ENCODE data around the gene RHOT1. TPM values are rescaled to one million over a fixed set of nuclear protein-coding genes. Genes with fewer than 3 reads are reported as not detected.
"Not testable (repeated sequence)": the region's sequence is repeated elsewhere in the genome, so short reads cannot be mapped to it uniquely, and the experiment has no call there.

The RHOT1 gene
- total RNA-seq, 1 donor from 2014 or later = 27.8 TPM

DNA sequence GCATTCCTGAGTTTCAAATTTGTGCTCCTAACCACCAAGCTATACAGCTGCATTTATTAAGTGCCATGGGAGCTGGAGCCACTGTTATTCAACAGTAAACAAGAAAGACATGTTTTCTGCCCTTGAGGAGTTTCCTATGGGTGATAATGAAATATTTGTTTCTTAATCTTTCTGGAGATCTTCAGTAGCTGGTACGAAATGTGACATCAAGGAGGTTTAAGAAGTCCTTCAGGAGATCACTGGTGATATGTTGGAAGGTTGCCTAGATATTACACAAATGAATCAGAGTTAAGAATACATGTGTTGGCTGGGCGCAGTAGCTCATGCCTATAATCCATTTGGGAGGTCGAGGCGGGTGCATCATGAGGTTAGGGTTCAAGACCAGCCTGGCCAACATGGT is 14.9 kb downstream of the RHOT1 start:
- H3K27me3 Mint-ChIP-seq = no peaks in the 10 kb centered on the region
- peaks cover 31% of the 10 kb centered on the region for H3K36me3 Mint-ChIP-seq (ENCODE audit: low read depth)
- no peak overlapping the region for H3K27ac Mint-ChIP-seq
- no peaks in the 10 kb centered on the region for H3K9me3 Mint-ChIP-seq
- H3K4me3 Mint-ChIP-seq = no peak overlapping the region
- peaks cover 6% of the 10 kb centered on the region for H3K4me1 Mint-ChIP-seq
- no peak for DNase-seq
- intact Hi-C loops (cut with micrococcal nuclease) = no loop called here

DNA sequence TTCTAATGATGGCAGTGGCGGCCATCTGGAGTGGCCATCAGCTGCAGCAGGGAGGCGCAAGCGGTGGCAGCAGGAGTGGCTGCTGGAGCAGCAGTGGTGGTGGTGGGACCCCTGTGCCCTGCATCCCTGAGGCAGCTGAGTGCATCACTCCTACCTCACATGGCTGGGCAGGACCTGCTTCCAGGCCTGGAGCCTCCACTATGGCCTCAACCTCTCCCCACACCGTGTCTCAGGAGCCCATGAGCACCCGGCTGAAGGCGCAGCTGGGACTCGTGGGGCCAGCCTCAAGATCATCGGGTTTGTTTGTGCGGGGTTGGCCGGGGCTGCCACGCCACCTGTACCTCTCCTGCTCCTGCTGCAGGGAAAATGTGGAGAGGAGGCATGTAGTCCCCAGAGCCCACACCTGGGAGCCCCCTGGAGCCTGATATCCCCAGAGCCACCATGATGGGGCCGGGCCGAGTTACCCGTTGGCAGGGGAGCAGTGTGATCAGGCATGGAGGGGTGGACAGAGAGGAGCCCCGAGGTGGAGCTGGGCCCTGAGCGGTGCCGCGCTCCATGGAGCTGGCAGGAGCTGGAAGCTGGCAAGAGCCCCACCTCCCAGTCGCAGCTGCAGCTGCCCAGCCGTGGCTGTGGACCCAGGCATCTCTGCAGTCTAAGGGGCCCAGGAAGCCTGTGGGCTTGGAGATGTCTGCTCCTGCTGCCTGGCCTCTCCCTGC is 16.7 kb downstream of the RHOT1 start:
- Mint-ChIP-seq H3K27me3 (no peaks in the 10 kb centered on the region), H3K9me3 (peaks cover 3% of the 10 kb centered on the region), H3K27ac (no peak overlapping the region), H3K4me1 (peaks cover 6% of the 10 kb centered on the region), H3K4me3 (no peak overlapping the region), H3K36me3 (ENCODE audit: low read depth) (peaks cover 23% of the 10 kb centered on the region)
- no peak for DNase-seq
- intact Hi-C loops (cut with micrococcal nuclease) = no loop called here

DNA sequence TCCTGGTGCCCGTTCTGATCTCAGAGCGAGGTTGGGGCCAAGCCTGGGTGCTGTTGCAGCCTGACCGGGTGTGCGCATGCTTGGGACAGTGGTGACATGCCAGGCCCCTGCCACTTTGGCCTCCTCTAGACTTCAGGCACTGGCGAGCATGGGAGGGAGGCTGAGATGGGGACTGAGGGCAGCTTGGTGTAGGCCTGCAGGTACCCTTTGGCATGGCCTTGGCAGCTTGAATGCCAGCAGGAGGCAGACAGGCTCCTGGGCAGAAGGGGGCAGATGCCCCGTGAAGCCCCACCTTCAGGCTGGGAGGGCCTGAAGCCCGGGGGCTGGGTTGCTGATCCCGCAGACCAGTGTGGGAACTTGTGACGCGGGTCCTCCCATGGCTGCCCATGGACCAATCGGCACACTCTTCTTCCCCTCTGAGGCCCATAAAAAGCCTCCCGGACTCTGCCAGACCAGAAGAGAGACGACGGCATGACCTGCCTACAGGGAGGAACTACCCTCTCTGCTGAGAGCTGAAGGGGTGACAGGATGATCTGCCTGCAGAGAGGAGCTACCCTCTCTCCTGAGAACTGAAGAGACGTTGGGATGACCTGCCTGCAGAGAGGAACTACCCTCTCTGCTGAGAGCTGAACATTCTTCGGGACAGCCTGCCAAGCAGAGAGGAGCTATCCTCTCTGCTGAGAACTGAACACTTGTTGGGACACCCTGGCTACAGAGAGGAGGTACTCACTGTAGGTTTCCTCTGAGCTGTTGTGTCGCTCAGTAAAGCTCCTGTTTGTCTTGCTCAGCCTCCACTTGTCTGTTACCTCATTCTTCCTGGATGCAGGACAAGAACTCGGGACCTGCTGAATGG is 17.5 kb downstream of the RHOT1 start:
- peaks cover 22% of the 10 kb centered on the region for H3K36me3 Mint-ChIP-seq (ENCODE audit: low read depth)
- peaks cover 6% of the 10 kb centered on the region for H3K4me1 Mint-ChIP-seq
- peaks cover 3% of the 10 kb centered on the region for H3K9me3 Mint-ChIP-seq
- DNase-seq = no peak
- no peak overlapping the region for H3K4me3 Mint-ChIP-seq
- H3K27me3 Mint-ChIP-seq = no peaks in the 10 kb centered on the region
- no peak overlapping the region for H3K27ac Mint-ChIP-seq
- intact Hi-C loops (cut with micrococcal nuclease) = no loop called here

DNA sequence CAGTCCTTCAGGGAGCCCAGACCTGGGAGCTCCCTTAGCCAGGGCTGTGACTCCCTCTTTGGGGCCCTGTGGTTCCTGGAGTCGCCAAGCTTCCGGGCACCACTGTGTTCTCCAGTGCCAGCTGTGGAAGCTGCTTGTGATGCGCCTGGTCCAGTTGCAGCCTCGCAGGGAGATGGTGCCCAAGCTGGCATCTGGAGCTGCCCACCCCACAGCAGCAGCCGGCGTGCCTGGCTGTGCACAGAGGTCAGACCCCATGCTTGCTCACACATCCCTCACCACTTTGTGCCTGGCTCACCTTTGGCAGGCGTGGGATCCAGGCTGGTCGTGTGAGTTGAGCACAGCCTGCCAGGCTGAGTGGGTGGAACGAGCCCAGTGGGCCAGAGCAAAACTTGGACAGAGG is 18.2 kb downstream of the RHOT1 start:
- intact Hi-C loops (cut with micrococcal nuclease) = no loop called here
- Mint-ChIP-seq H3K36me3 (ENCODE audit: low read depth) (peaks cover 23% of the 10 kb centered on the region), H3K27me3 (no peaks in the 10 kb centered on the region), H3K4me3 (no peak overlapping the region), H3K4me1 (peaks cover 6% of the 10 kb centered on the region), H3K27ac (no peak overlapping the region), H3K9me3 (peaks cover 3% of the 10 kb centered on the region)
- DNase-seq = no peak

DNA sequence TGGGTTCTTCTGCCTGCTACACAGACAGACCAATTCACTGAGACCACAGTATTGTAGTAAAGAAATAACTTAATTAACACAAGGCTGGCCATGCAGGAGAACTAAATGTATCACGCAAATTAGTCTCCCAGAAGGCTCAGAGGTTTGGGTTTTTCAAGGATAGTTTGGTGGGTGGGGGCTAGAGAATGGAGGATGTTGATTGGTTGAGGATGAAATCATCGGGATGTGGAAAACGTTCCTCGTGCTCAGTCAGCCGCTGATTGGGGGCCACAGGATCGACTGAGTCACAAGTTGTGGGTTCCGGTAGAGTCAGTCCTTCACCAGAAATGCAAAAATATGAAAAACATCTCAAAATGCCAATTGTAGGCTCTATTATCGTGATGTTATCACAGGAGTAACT is 18.7 kb downstream of the RHOT1 start:
- DNase-seq = no peak
- H3K27me3 Mint-ChIP-seq = no peaks in the 10 kb centered on the region
- H3K27ac Mint-ChIP-seq = no peak overlapping the region
- H3K36me3 Mint-ChIP-seq (ENCODE audit: low read depth) = peaks cover 23% of the 10 kb centered on the region
- intact Hi-C loops (cut with micrococcal nuclease) = no loop called here
- H3K4me1 Mint-ChIP-seq = peaks cover 6% of the 10 kb centered on the region
- H3K4me3 Mint-ChIP-seq = no peak overlapping the region
- peaks cover 3% of the 10 kb centered on the region for H3K9me3 Mint-ChIP-seq

DNA sequence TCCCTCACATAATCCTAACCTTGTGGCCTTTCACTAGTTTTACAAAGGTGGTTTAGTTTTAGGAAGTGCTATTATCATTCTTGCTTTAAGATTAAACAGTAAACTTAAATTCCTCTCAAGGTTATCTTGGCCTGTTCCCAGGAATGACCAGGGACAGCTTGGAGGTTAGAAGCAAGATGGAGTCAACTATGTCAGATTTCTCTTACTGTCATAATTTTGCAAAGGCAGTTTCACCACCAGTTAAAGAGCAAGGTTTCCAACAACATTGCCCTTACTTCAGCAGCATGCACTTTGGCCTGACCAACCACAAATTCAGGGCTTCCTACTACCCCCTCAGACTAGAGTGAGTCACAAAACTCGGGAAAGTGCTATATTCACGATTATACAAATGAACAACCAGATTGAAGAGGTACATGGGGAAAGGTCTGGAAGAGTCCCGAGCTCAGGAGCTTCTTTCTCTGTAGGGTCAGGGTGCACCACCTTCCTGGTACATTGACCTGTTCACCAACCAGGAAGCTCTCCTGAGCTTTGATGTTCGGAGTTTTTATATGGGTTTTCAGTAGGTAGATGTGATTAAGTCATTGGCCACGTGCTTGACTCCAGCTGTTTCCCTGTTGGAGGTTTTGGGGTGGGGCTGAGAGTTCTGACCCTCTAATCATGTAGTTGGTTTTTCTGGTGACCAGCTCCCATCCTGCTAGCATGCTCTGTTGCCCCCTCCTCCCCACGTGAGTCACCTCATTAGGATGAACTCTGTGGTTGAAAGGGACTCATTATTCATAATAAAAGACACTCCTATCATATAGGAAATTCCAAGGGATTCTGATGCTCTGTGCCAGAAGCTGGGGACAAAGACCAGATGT is 19.4 kb downstream of the RHOT1 start:
- H3K36me3 Mint-ChIP-seq (ENCODE audit: low read depth) = peaks cover 29% of the 10 kb centered on the region
- no peak overlapping the region for H3K27ac Mint-ChIP-seq
- intact Hi-C loops (cut with micrococcal nuclease) = no loop called here
- no peaks in the 10 kb centered on the region for H3K27me3 Mint-ChIP-seq
- peaks cover 6% of the 10 kb centered on the region for H3K4me1 Mint-ChIP-seq
- no peak overlapping the region for H3K4me3 Mint-ChIP-seq
- peaks cover 3% of the 10 kb centered on the region for H3K9me3 Mint-ChIP-seq
- no peak for DNase-seq

DNA sequence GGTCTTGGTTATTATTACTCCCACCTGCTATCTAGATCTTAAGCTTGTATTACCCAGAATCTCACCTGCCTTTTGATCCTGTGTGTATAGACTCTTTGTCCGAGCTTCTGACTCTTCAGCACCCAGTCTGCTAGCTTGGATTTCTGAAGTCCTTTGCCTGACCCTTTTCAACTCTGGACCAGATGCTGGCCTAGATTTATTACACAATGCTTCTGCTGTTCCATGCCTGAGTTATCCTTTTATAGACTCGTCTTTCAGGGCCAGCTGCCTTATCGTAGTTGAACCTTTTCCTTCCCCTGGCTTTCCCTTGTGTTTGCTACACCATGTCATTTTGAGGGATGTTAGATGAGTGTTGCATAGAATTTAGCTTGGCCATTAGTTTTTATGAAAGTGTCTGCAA is 32.6 kb downstream of the RHOT1 start:
- H3K27me3 Mint-ChIP-seq = no peaks in the 10 kb centered on the region
- DNase-seq = no peak
- H3K9me3 Mint-ChIP-seq = no peaks in the 10 kb centered on the region
- H3K36me3 Mint-ChIP-seq (ENCODE audit: low read depth) = peaks cover 35% of the 10 kb centered on the region
- H3K4me1 Mint-ChIP-seq = no peaks in the 10 kb centered on the region
- intact Hi-C loops (cut with micrococcal nuclease) = no loop called here
- no peak overlapping the region for H3K27ac Mint-ChIP-seq
- H3K4me3 Mint-ChIP-seq = no peak overlapping the region

DNA sequence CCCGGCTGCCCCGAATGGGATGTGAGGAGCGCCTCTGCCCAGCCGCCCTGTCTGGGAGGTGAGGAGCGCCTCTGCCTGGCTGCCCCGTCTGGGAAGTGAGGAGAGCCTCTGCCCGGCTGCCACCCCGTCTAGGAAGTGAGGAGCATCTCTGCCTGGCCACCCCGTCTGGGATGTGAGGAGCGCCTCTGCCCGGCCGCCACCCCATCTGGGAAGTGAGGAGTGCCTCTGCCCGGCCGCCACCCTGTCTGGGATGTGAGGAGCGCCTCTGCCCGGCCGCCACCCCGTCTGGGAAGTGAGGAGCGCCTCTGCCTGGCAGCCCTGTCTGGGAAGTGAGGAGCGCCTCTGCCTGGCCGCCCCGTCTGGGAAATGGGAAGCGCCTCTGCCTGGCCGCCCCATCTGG is 36.4 kb downstream of the RHOT1 start:
- H3K4me1 Mint-ChIP-seq; H3K27me3 Mint-ChIP-seq; H3K27ac Mint-ChIP-seq; intact Hi-C loops (cut with micrococcal nuclease); DNase-seq; H3K4me3 Mint-ChIP-seq; H3K9me3 Mint-ChIP-seq: not testable (repeated sequence)
- H3K36me3 Mint-ChIP-seq (ENCODE audit: low read depth) = peaks cover 49% of the 10 kb centered on the region

DNA sequence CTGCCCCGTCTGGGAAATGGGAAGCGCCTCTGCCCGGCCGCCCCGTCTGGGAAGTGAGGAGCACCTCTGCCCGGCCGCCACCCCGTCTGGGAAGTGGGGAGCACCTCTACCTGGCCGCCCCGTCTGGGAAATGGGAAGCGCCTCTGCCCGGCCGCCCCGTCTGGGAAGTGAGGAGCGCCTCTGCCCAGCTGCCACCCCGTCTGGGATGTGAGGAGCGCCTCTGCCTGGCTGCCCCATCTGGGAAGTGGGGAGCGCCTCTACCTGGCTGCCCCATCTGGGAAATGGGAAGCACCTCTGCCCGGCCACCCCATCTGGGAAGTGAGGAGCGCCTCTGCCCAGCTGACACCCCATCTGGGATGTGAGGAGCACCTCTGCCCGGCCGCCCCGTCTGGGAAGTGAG is 36.8 kb downstream of the RHOT1 start:
- intact Hi-C loops (cut with micrococcal nuclease); H3K4me1 Mint-ChIP-seq; DNase-seq; H3K4me3 Mint-ChIP-seq; H3K9me3 Mint-ChIP-seq; H3K27me3 Mint-ChIP-seq; H3K27ac Mint-ChIP-seq: not testable (repeated sequence)
- peaks cover 51% of the 10 kb centered on the region for H3K36me3 Mint-ChIP-seq (ENCODE audit: low read depth)

DNA sequence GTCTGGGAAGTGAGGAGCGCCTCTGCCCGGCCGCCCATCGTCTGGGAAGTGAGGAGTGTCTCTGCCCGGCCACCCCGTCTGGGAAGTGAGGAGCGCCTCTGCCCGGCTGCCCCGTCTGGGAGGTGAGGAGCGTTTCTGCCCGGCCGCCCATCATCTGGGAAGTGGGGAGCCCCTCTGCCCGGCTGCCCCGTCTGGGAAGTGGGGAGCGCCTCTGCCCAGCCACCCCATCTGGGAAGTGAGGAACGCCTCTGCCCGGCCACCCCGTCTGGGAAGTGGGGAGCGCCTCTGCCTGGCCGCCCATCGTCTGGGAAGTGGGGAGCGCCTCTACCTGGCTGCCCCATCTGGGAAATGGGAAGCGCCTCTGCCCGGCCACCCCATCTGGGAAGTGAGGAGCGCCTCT is 37.2 kb downstream of the RHOT1 start:
- H3K27ac Mint-ChIP-seq; intact Hi-C loops (cut with micrococcal nuclease); H3K27me3 Mint-ChIP-seq; H3K4me3 Mint-ChIP-seq; H3K9me3 Mint-ChIP-seq; DNase-seq; H3K4me1 Mint-ChIP-seq: not testable (repeated sequence)
- peaks cover 52% of the 10 kb centered on the region for H3K36me3 Mint-ChIP-seq (ENCODE audit: low read depth)

DNA sequence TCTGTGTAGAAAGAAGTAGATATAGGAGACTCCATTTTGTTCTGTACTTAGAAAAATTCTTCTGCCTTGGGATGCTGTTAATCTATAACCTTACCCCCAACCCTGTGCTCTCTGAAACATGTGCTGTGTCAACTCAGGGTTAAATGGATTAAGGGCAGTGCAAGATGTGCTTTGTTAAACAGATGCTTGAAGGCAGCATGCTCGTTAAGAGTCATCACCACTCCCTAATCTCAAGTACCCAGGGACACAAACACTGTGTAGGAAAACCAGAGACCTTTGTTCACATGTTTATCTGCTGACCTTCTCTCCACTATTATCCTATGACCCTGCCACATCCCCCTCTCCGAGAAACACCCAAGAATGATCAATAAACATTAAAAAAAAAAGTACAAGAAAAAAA is 38.0 kb downstream of the RHOT1 start:
- H3K27ac Mint-ChIP-seq; DNase-seq; intact Hi-C loops (cut with micrococcal nuclease); H3K9me3 Mint-ChIP-seq; H3K4me3 Mint-ChIP-seq; H3K27me3 Mint-ChIP-seq; H3K4me1 Mint-ChIP-seq: not testable (repeated sequence)
- peaks cover 49% of the 10 kb centered on the region for H3K36me3 Mint-ChIP-seq (ENCODE audit: low read depth)

DNA sequence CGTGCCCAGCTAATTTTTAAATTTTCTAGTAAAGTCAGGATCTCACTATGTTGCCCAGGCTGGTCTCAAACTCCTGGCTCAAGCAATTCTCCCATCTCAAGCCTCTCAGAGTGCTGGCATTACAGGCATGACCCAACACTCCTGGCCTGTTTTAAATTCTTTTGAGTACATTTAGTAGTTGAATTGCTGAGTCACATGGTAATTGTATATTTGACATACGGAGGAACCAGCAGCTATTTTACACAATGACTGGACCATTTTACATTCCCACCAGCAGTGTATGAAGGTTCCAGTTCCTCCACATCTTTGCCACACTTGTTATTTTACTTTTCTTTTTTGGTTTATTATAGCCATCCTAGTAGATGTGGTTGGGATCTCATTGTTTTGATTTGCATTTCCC is 43.6 kb downstream of the RHOT1 start:
- Mint-ChIP-seq H3K27ac (no peak overlapping the region), H3K4me1 (no peaks in the 10 kb centered on the region), H3K9me3 (no peaks in the 10 kb centered on the region), H3K27me3 (no peaks in the 10 kb centered on the region), H3K4me3 (no peak overlapping the region), H3K36me3 (ENCODE audit: low read depth) (peaks cover 19% of the 10 kb centered on the region)
- intact Hi-C loops (cut with micrococcal nuclease) = no loop called here
- DNase-seq = no peak

DNA sequence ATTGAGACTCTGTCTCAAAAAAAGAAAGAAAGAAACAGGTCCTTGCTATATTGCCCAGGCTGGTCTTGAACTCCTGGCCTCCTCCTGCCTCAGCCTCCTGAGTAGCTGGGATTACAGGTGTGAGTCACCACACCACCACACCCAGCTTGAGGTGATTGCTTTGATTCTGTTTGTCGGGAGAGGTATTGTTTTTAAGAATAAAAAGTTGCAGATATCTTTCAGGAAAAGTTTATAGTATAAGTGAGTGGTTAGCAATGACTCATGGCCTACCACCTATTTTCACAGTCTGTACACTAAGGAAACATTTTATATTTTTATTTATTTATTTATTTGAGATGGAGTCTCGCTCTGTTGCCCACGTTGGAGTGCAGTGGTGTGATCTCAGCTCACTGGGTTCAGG is 45.0 kb downstream of the RHOT1 start:
- Mint-ChIP-seq H3K4me3 (no peak overlapping the region), H3K9me3 (no peaks in the 10 kb centered on the region), H3K27me3 (no peaks in the 10 kb centered on the region), H3K4me1 (no peaks in the 10 kb centered on the region), H3K36me3 (ENCODE audit: low read depth) (peaks cover 16% of the 10 kb centered on the region), H3K27ac (no peak overlapping the region)
- intact Hi-C loops (cut with micrococcal nuclease) = no loop called here
- DNase-seq = no peak

DNA sequence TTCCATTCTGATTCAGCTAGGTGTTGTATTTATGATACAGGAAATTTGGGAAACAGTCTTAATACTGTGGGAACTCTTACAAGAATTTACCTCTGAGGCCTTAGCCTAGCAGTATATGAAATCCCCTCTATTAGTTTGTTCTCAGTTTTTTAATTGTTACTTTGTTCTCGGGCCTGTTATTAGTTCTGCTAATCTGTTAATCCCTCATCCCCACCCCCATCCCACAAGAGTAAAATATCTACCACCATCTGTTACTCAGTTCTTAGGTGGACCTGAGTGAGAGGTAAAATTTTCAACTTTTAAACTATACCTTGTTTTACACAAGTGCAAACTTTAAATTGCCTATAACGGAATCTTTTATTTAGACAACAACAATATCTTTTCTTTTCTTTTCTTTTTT is 47.0 kb downstream of the RHOT1 start:
- intact Hi-C loops (cut with micrococcal nuclease) = no loop called here
- Mint-ChIP-seq H3K4me3 (no peak overlapping the region), H3K9me3 (no peaks in the 10 kb centered on the region), H3K4me1 (no peaks in the 10 kb centered on the region), H3K27ac (no peak overlapping the region), H3K36me3 (ENCODE audit: low read depth) (peaks cover 20% of the 10 kb centered on the region), H3K27me3 (no peaks in the 10 kb centered on the region)
- DNase-seq = no peak
